DND-41 (cell line): Measurements from ENCODE around the gene PROK2.

ENCODE experiments used
- CTCF ChIP-seq: IDR thresholded peaks from 2 replicates; pipeline ENCODE4 v1.5.1; 2012; ENCODE audit warnings: borderline replicate concordance, low read length, moderate library complexity, mild to moderate bottlenecking; ENCODE audit not compliant: poor library complexity, severe bottlenecking; ENCODE audit errors: extremely low read depth
- EZH2 ChIP-seq: IDR thresholded peaks from 3 replicates; pipeline ENCODE4 v1.6.1; 2012; ENCODE audit warnings: borderline replicate concordance, low read depth, mild to moderate bottlenecking, moderate library complexity, low read length, inconsistent platforms; ENCODE audit not compliant: severe bottlenecking

GRCh38 chr3:71779674-71780377, 5.1 kb downstream of the PROK2 start:
- TF ChIP-seq CTCF: no peak
- no peak for TF ChIP-seq EZH2
